Smooth muscle cell (in vitro differentiated cells): ENCODE data around the gene CA11. TPM values are rescaled to one million over a fixed set of nuclear protein-coding genes. Genes with fewer than 3 reads are reported as not detected.
"Not testable (repeated sequence)": the region's sequence is repeated elsewhere in the genome, so short reads cannot be mapped to it uniquely, and the experiment has no call there.

ENCODE experiments used
- DNase-seq: peaks from one replicate; lab custom pipeline; 2025; ENCODE audit not compliant: unreplicated experiment; lab: John Stamatoyannopoulos, UW
- H2AFZ ChIP-seq: fragments of 200-600 bp; sonication (generic); 2 replicates; pipeline ENCODE4 v1.6.0; 2016; ENCODE audit warnings: antibody characterized with exemption, low read depth, mild to moderate bottlenecking
- H3F3A ChIP-seq: fragments of 200-600 bp; sonication (generic); 2 replicates; pipeline ENCODE4 v1.6.0; 2017; ENCODE audit warnings: antibody characterized with exemption, low read depth
- H3K27ac ChIP-seq: fragments of 200-600 bp; sonication (generic); 2 replicates; pipeline ENCODE4 v1.5.1; 2016; ENCODE audit warnings: low read depth, mild to moderate bottlenecking
- H3K27me3 ChIP-seq: fragments of 200-600 bp; sonication (generic); 2 replicates; pipeline ENCODE4 v1.6.1; 2016; ENCODE audit warnings: low read depth, mild to moderate bottlenecking
- H3K36me3 ChIP-seq: fragments of 200-600 bp; sonication (generic); 2 replicates; pipeline ENCODE4 v1.5.1; 2016; ENCODE audit warnings: low read depth
- H3K4me1 ChIP-seq: fragments of 200-600 bp; sonication (generic); 2 replicates; pipeline ENCODE4 v1.5.1; 2016; ENCODE audit warnings: low read depth
- H3K4me2 ChIP-seq: fragments of 200-600 bp; sonication (generic); 2 replicates; pipeline ENCODE4 v1.6.0; 2016; ENCODE audit warnings: mild to moderate bottlenecking
- H3K4me3 ChIP-seq: fragments of 200-600 bp; sonication (generic); 2 replicates; pipeline ENCODE4 v1.5.1; 2016; ENCODE audit warnings: mild to moderate bottlenecking
- H3K79me2 ChIP-seq: fragments of 200-600 bp; sonication (generic); 2 replicates; pipeline ENCODE4 v1.6.0; 2016; ENCODE audit warnings: low read depth, mild to moderate bottlenecking
- H3K9ac ChIP-seq: fragments of 200-600 bp; sonication (generic); 2 replicates; pipeline ENCODE4 v1.6.0; 2016; ENCODE audit warnings: low read depth
- H3K9me3 ChIP-seq: fragments of 200-600 bp; sonication (generic); replicated peaks from 2 replicates; pipeline ENCODE4 v1.5.1; 2016; ENCODE audit warnings: low read depth
- H4K20me1 ChIP-seq: fragments of 200-600 bp; sonication (generic); 2 replicates; pipeline ENCODE4 v1.6.0; 2016; ENCODE audit warnings: low read depth
- WGBS: methylation state at CpG from one replicate; pipeline ENCODE4 v1.1.7; 2016; ENCODE audit warnings: low lambda C conversion rate; 5-methylcytosine and 5-hydroxymethylcytosine counted together
- polyA plus RNA-seq: library from polyadenylated mRNA; unstranded; fragments of >200 nt; fragmentation: Nextera tagmentation; extraction: Ambion mirVana; gene quantifications from 2 replicates; pipeline ENCODE4 v1.2.1, GENCODE V29; 2016
- total RNA-seq: library from RNA; depleted of rRNA; stranded (reverse); fragments of >200 nt; gene quantifications from 2 replicates; pipeline ENCODE4 v1.2.3, GENCODE V29; 2014
- TF ChIP-seq, protein P1 (sequence below): fragments of 200-600 bp; sonication (generic); IDR thresholded peaks from 2 replicates; pipeline ENCODE4 v1.5.1; 2017; ENCODE audit warnings: borderline replicate concordance, mild to moderate bottlenecking, antibody characterized with exemption; ENCODE audit not compliant: insufficient read depth, poor library complexity, severe bottlenecking

The CA11 gene
- total and polyA plus RNA-seq, 2 experiments from 2014 or later, result 0.09 to 6.9 TPM

GRCh38 chr19:48680436-48681126 is 34.6 kb upstream of the CA11 start:
- WGBS, result 90% methylated on average over 44 of the region's 45 CpGs
- Histone ChIP-seq H3K4me2 (no peak overlapping the region), H3K27ac (no peak overlapping the region)

DNA sequence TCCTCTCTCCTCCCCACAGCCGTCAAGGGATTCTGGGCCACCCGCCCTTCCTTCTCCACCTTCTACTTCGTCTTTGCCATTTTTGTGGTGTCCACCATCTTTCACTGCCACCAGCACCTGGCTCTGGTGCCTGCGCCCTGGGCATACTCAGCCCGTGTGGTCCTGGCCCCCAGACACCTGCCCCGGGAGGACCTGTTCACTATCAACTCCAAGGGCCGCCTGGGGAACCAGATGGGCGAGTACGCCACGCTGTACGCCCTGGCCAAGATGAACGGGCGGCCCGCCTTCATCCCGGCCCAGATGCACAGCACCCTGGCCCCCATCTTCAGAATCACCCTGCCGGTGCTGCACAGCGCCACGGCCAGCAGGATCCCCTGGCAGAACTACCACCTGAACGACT is 34.0 kb upstream of the CA11 start:
- 94% methylated on average over 18 of the region's 19 CpGs for WGBS
- H3K79me2 ChIP-seq, H3K4me1 ChIP-seq, H3K4me2 ChIP-seq, H4K20me1 ChIP-seq, H3K27me3 ChIP-seq, DNase-seq, H3K9me3 ChIP-seq, H3K9ac ChIP-seq, H2AFZ ChIP-seq, H3K4me3 ChIP-seq, H3K36me3 ChIP-seq, H3F3A ChIP-seq, H3K27ac ChIP-seq: not testable (repeated sequence)

More at GRCh38 chr19:48680436-48681126, 34.6 kb upstream of the CA11 start:
- H3K9me3 ChIP-seq, result no peaks in the 10 kb centered on the region
- no peaks in the 10 kb centered on the region for H3K4me1 ChIP-seq
- no peaks in the 10 kb centered on the region for H3F3A ChIP-seq
- TF ChIP-seq, protein P1, sequence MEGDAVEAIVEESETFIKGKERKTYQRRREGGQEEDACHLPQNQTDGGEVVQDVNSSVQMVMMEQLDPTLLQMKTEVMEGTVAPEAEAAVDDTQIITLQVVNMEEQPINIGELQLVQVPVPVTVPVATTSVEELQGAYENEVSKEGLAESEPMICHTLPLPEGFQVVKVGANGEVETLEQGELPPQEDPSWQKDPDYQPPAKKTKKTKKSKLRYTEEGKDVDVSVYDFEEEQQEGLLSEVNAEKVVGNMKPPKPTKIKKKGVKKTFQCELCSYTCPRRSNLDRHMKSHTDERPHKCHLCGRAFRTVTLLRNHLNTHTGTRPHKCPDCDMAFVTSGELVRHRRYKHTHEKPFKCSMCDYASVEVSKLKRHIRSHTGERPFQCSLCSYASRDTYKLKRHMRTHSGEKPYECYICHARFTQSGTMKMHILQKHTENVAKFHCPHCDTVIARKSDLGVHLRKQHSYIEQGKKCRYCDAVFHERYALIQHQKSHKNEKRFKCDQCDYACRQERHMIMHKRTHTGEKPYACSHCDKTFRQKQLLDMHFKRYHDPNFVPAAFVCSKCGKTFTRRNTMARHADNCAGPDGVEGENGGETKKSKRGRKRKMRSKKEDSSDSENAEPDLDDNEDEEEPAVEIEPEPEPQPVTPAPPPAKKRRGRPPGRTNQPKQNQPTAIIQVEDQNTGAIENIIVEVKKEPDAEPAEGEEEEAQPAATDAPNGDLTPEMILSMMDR, result no peak
- H3K36me3 ChIP-seq, result no peaks in the 10 kb centered on the region
- no peak overlapping the region for H3K4me3 ChIP-seq
- DNase-seq, result no peak
- no peaks in the 10 kb centered on the region for H3K79me2 ChIP-seq
- H4K20me1 ChIP-seq, result peaks cover 5% of the 10 kb centered on the region
- H2AFZ ChIP-seq, result no peak overlapping the region
- H3K9ac ChIP-seq, result no peak overlapping the region
- no peaks in the 10 kb centered on the region for H3K27me3 ChIP-seq

GRCh38 chr19:48678201-48678600 is 32.2 kb upstream of the CA11 start:
- DNase-seq, result no peak
- no peaks in the 10 kb centered on the region for H3K36me3 ChIP-seq
- H3K4me3 ChIP-seq, result no peak overlapping the region
- TF ChIP-seq, protein P1, result no peak
- H3K27ac ChIP-seq, result no peak overlapping the region
- H3K27me3 ChIP-seq, result no peaks in the 10 kb centered on the region
- no peaks in the 10 kb centered on the region for H3K79me2 ChIP-seq
- no peak overlapping the region for H2AFZ ChIP-seq
- H4K20me1 ChIP-seq, result peaks cover 5% of the 10 kb centered on the region
- H3F3A ChIP-seq, result no peaks in the 10 kb centered on the region
- 95% methylated on average over 4 of the region's 4 CpGs for WGBS
- H3K4me2 ChIP-seq, result no peak overlapping the region
- H3K4me1 ChIP-seq, result peaks cover 7% of the 10 kb centered on the region
- no peaks in the 10 kb centered on the region for H3K9me3 ChIP-seq
- no peak overlapping the region for H3K9ac ChIP-seq

DNA sequence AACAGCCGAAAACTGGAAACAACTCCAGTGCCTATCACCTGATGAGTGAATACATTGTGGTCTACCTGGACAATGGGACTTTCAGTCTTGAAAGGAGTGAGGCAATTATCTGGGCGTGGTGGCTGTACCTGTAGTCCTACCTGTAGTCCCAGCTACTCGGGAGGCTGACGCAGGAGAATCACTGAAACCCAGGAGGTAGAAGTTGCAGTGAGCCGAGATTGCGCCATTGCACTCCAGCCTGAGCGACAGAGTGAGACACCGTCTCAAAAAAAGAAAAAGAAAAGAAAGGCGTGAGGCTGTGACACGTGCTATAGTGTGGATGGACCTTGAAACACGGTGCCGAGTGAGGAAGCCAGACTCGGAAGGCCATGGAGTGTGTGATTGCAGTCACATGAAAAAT is 30.9 kb upstream of the CA11 start:
- WGBS, result 77% methylated on average over 12 of the region's 13 CpGs

More for the DNA sequence above, 30.9 kb upstream of the CA11 start:
- H3K27me3 ChIP-seq, result no peaks in the 10 kb centered on the region
- no peak overlapping the region for H2AFZ ChIP-seq
- DNase-seq, result no peak
- H3K27ac ChIP-seq, result peak overlapping the region; percentile 11
- TF ChIP-seq, protein P1, result no peak
- no peaks in the 10 kb centered on the region for H3K9me3 ChIP-seq
- H3K36me3 ChIP-seq, result no peaks in the 10 kb centered on the region
- peaks cover 7% of the 10 kb centered on the region for H3K4me1 ChIP-seq
- no peak overlapping the region for H3K4me2 ChIP-seq
- peaks cover 5% of the 10 kb centered on the region for H4K20me1 ChIP-seq
- no peak overlapping the region for H3K9ac ChIP-seq
- H3K4me3 ChIP-seq, result no peak overlapping the region
- H3F3A ChIP-seq, result no peaks in the 10 kb centered on the region
- H3K79me2 ChIP-seq, result no peaks in the 10 kb centered on the region
